ENCODE measurements around the gene KIF26A.

Gene KIF26A

GRCh38 chr14:104117341-104118005 is 20.9 kb upstream of the KIF26A start:
- no peaks in the 10 kb centered on the region for H3K36me3 ChIP-seq (replicated peaks; ENCODE audit: low read depth, low read length)
- H3K79me2 ChIP-seq (ENCODE audit: low read length) = no peaks in the 10 kb centered on the region
- H2AFZ ChIP-seq (ENCODE audit: low read depth, low read length) = no peak overlapping the region
- H4K20me1 ChIP-seq (ENCODE audit: insufficient read depth, low read length) = no peaks in the 10 kb centered on the region
- peaks cover 11% of the 10 kb centered on the region for H3K27me3 ChIP-seq (ENCODE audit: low read depth, low read length)
- no peak overlapping the region for H3K4me3 ChIP-seq (ENCODE audit: low read length)
- no peak for TF ChIP-seq EZH2phosphoT487 (IDR thresholded peaks at IDR 0.05; ENCODE audit: low read depth)
- TF ChIP-seq, protein P1, sequence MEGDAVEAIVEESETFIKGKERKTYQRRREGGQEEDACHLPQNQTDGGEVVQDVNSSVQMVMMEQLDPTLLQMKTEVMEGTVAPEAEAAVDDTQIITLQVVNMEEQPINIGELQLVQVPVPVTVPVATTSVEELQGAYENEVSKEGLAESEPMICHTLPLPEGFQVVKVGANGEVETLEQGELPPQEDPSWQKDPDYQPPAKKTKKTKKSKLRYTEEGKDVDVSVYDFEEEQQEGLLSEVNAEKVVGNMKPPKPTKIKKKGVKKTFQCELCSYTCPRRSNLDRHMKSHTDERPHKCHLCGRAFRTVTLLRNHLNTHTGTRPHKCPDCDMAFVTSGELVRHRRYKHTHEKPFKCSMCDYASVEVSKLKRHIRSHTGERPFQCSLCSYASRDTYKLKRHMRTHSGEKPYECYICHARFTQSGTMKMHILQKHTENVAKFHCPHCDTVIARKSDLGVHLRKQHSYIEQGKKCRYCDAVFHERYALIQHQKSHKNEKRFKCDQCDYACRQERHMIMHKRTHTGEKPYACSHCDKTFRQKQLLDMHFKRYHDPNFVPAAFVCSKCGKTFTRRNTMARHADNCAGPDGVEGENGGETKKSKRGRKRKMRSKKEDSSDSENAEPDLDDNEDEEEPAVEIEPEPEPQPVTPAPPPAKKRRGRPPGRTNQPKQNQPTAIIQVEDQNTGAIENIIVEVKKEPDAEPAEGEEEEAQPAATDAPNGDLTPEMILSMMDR (IDR thresholded peaks at IDR 0.05; ENCODE audit: low read depth, low read length) = no peak
- no peak overlapping the region for H3K4me2 ChIP-seq (ENCODE audit: low read length)
- H3K4me1 ChIP-seq (ENCODE audit: low read length) = no peaks in the 10 kb centered on the region
- H3K9ac ChIP-seq (ENCODE audit: low read length) = no peak overlapping the region
- no peak overlapping the region for H3K27ac ChIP-seq (ENCODE audit: low read length)
- no peaks in the 10 kb centered on the region for H3K9me3 ChIP-seq (ENCODE audit: insufficient read depth, low read length)

DNA sequence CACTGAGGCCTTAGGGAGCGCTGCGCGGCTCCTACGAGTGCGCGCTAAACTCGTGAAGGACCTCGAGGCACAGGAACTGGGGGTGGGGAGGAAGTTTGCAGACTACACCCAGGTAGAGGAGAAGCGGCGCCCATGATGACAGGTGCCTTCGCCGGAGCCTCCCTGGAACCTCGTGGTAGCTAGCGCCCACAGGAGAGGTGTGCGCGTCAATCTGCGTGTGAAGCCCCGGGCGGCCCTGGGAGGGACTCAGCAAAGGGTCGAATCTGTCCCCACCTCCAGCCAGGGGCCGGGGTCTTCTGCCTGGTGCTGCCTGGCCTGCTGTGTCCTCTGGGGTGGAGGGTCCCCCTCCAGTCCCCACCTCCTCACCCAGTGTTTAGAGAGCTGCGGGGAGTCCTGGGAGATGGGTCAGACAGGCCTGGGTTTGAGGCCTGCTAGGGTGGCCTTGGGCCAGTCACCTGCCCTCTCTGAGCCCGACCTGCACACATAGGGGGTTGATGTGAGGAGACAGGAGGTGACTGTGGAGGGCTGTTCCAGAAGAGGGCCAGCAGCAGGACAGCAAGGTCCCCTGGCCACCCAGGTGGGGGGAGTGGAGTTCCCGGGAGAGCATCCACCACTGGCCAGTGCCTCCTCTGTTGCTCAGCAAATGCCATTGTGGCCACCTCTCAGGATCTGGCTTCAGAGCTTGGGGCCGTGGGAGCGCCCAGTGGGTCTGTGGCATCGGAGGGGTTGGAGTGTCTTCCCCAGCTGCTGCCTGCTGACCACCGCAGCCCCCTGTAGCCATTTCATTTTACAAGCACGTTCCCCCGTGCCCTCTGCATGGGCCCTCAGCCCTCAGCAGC is 20.2 kb upstream of the KIF26A start:
- no peak overlapping the region for H3K27ac ChIP-seq (ENCODE audit: low read length)
- no peak overlapping the region for H3K4me3 ChIP-seq (ENCODE audit: low read length)
- H3K27me3 ChIP-seq (ENCODE audit: low read depth, low read length) = peaks cover 11% of the 10 kb centered on the region
- no peaks in the 10 kb centered on the region for H3K9me3 ChIP-seq (ENCODE audit: insufficient read depth, low read length)
- H3K79me2 ChIP-seq (ENCODE audit: low read length) = no peaks in the 10 kb centered on the region
- TF ChIP-seq, protein P1 (IDR thresholded peaks at IDR 0.05; ENCODE audit: low read depth, low read length) = no peak
- H3K4me2 ChIP-seq (ENCODE audit: low read length) = no peak overlapping the region
- no peaks in the 10 kb centered on the region for H3K36me3 ChIP-seq (replicated peaks; ENCODE audit: low read depth, low read length)
- H3K9ac ChIP-seq (ENCODE audit: low read length) = no peak overlapping the region
- no peaks in the 10 kb centered on the region for H3K4me1 ChIP-seq (ENCODE audit: low read length)
- H2AFZ ChIP-seq (ENCODE audit: low read depth, low read length) = no peak overlapping the region
- no peaks in the 10 kb centered on the region for H4K20me1 ChIP-seq (ENCODE audit: insufficient read depth, low read length)

- peaks cover 11% of the 10 kb centered on the region for H3K27me3 ChIP-seq (ENCODE audit: low read depth, low read length)
- TF ChIP-seq EZH2phosphoT487 (IDR thresholded peaks at IDR 0.05; ENCODE audit: low read depth) = no peak
- TF ChIP-seq, protein P1 (IDR thresholded peaks at IDR 0.05; ENCODE audit: low read depth, low read length) = no peak
- H4K20me1 ChIP-seq (ENCODE audit: insufficient read depth, low read length) = no peaks in the 10 kb centered on the region
- no peak overlapping the region for H3K9ac ChIP-seq (ENCODE audit: low read length)
- H3K4me3 ChIP-seq (ENCODE audit: low read length) = no peak overlapping the region
- no peak overlapping the region for H2AFZ ChIP-seq (ENCODE audit: low read depth, low read length)
- H3K36me3 ChIP-seq (replicated peaks; ENCODE audit: low read depth, low read length) = no peaks in the 10 kb centered on the region
- H3K9me3 ChIP-seq (ENCODE audit: insufficient read depth, low read length) = peaks cover 3% of the 10 kb centered on the region; the same call in 1 of the 2 replicates
- H3K27ac ChIP-seq (ENCODE audit: low read length) = no peak overlapping the region
- no peak overlapping the region for H3K4me2 ChIP-seq (ENCODE audit: low read length)
- H3K79me2 ChIP-seq (ENCODE audit: low read length) = no peaks in the 10 kb centered on the region
- H3K4me1 ChIP-seq (ENCODE audit: low read length) = no peaks in the 10 kb centered on the region
Measured at GRCh38 chr14:104119119-104119487, 19.3 kb upstream of the KIF26A start.

- peaks cover 11% of the 10 kb centered on the region for H3K27me3 ChIP-seq (ENCODE audit: low read depth, low read length)
- H3K27ac ChIP-seq (ENCODE audit: low read length) = no peak overlapping the region
- no peak for TF ChIP-seq EZH2phosphoT487 (IDR thresholded peaks at IDR 0.05; ENCODE audit: low read depth)
- TF ChIP-seq, protein P1 (IDR thresholded peaks at IDR 0.05; ENCODE audit: low read depth, low read length) = no peak
Measured at GRCh38 chr14:104119488-104120251, 18.7 kb upstream of the KIF26A start.

More at GRCh38 chr14:104119488-104120251, 18.7 kb upstream of the KIF26A start:
- Histone ChIP-seq H4K20me1 (ENCODE audit: insufficient read depth, low read length) (no peaks in the 10 kb centered on the region), H3K36me3 (replicated peaks; ENCODE audit: low read depth, low read length) (no peaks in the 10 kb centered on the region), H3K9ac (ENCODE audit: low read length) (no peak overlapping the region), H3K4me2 (ENCODE audit: low read length) (no peak overlapping the region), H2AFZ (ENCODE audit: low read depth, low read length) (no peak overlapping the region), H3K4me3 (ENCODE audit: low read length) (no peak overlapping the region), H3K9me3 (ENCODE audit: insufficient read depth, low read length) (peaks cover 3% of the 10 kb centered on the region; the same call in 1 of the 2 replicates), H3K4me1 (ENCODE audit: low read length) (no peaks in the 10 kb centered on the region), H3K79me2 (ENCODE audit: low read length) (no peaks in the 10 kb centered on the region)

Data from OCI-LY3 (cell line).